Measurements from ENCODE around the gene PPBP. TPM values are rescaled to one million over a fixed set of nuclear protein-coding genes. Genes with fewer than 3 reads are reported as not detected.

PPBP gene
- total RNA-seq, 4 donors from 2014 or later, result not detected

GRCh38 chr4:73948990-73949706 is 38.8 kb downstream of the PPBP start:
- ATAC-seq (no peak), DNase-seq (no peak)
- H3K4me1 ChIP-seq, result peaks cover 0 to under 1% of the 10 kb centered on the region in 2 donors
- intact Hi-C loops (cut with DNase I; ENCODE audit: low total_unique reads) (no loop called here), in situ Hi-C loops (cut with MboI; ENCODE audit: low sequenced_read_pairs in 4 of 4) (no loop called here)
- no peak overlapping the region for H3K27ac ChIP-seq
- no peak for TF ChIP-seq CTCF (IDR thresholded peaks at IDR 0.05 in 4 of 5, conservative IDR thresholded peaks at IDR 0.05 in 1 of 5)
- TF ChIP-seq POLR2A (IDR thresholded peaks at IDR 0.05), result no peak
- H3K27me3 ChIP-seq, result peaks cover under 1 to 13% (median 8%) of the 10 kb centered on the region in 3 donors
- H3K36me3 ChIP-seq, result no peaks in the 10 kb centered on the region
- H3K9me3 ChIP-seq, result no peaks in the 10 kb centered on the region
- no peak overlapping the region for H3K4me3 ChIP-seq

- Histone ChIP-seq H3K36me3 (no peaks in the 10 kb centered on the region), H3K27ac (no peak overlapping the region), H3K27me3 (peaks cover 7 to 21% (median 15%) of the 10 kb centered on the region in 3 donors), H3K4me1 (peaks cover 0 to 5% of the 10 kb centered on the region in 2 donors), H3K9me3 (no peaks in the 10 kb centered on the region), H3K4me3 (no peak overlapping the region)
- intact Hi-C loops (cut with DNase I; ENCODE audit: low total_unique reads) (no loop called here), in situ Hi-C loops (cut with MboI; ENCODE audit: low sequenced_read_pairs in 4 of 4) (no loop called here)
- DNase-seq (no peak), ATAC-seq (no peak)
- no peak for TF ChIP-seq CTCF (IDR thresholded peaks at IDR 0.05 in 4 of 5, conservative IDR thresholded peaks at IDR 0.05 in 1 of 5)
- no peak for TF ChIP-seq POLR2A (IDR thresholded peaks at IDR 0.05)
Observed at GRCh38 chr4:73948291-73948690, 39.7 kb downstream of the PPBP start.

- peaks cover 7 to 24% (median 15%) of the 10 kb centered on the region in 3 donors for H3K27me3 ChIP-seq
- H3K27ac ChIP-seq, result no peak overlapping the region
- no peak for ATAC-seq
- H3K4me1 ChIP-seq, result peaks cover 0 to 5% of the 10 kb centered on the region in 2 donors
- no peak for TF ChIP-seq POLR2A (IDR thresholded peaks at IDR 0.05)
- no peak for TF ChIP-seq CTCF (IDR thresholded peaks at IDR 0.05 in 4 of 5, conservative IDR thresholded peaks at IDR 0.05 in 1 of 5)
- DNase-seq, result no peak
- intact Hi-C loops (cut with DNase I; ENCODE audit: low total_unique reads), result no loop called here
- no peaks in the 10 kb centered on the region for H3K9me3 ChIP-seq
- in situ Hi-C loops (cut with MboI; ENCODE audit: low sequenced_read_pairs in 4 of 4), result no loop called here
- no peak overlapping the region for H3K4me3 ChIP-seq
- H3K36me3 ChIP-seq, result no peaks in the 10 kb centered on the region
Observed at GRCh38 chr4:73947239-73947985, 40.6 kb downstream of the PPBP start.

- intact Hi-C loops (cut with DNase I; ENCODE audit: low total_unique reads) (no loop called here), in situ Hi-C loops (cut with MboI; ENCODE audit: low sequenced_read_pairs in 4 of 4) (no loop called here)
- no peak for ATAC-seq
Observed at GRCh38 chr4:73945674-73946449, 42.1 kb downstream of the PPBP start.

More at GRCh38 chr4:73945674-73946449, 42.1 kb downstream of the PPBP start:
- peaks cover 7 to 24% (median 15%) of the 10 kb centered on the region in 3 donors for H3K27me3 ChIP-seq
- H3K27ac ChIP-seq, result no peak overlapping the region
- no peak for DNase-seq
- no peaks in the 10 kb centered on the region for H3K36me3 ChIP-seq
- H3K9me3 ChIP-seq, result no peaks in the 10 kb centered on the region
- H3K4me3 ChIP-seq, result no peak overlapping the region
- peaks cover 0 to 5% of the 10 kb centered on the region in 2 donors for H3K4me1 ChIP-seq
- no peak for TF ChIP-seq CTCF (IDR thresholded peaks at IDR 0.05 in 4 of 5, conservative IDR thresholded peaks at IDR 0.05 in 1 of 5)
- no peak for TF ChIP-seq POLR2A (IDR thresholded peaks at IDR 0.05)
